PFSK-1 (cell line): ENCODE data around the gene LPAR3.

ENCODE experiments used
- FOXP2 ChIP-seq: optimal IDR thresholded peaks from 2 replicates; pipeline ENCODE3; 2011; ENCODE audit warnings: borderline replicate concordance, control low read depth, inconsistent platforms; ENCODE audit not compliant: insufficient read depth; ENCODE audit errors: extremely low read length, extremely low read depth
- POLR2AphosphoS5 ChIP-seq: IDR thresholded peaks from 2 replicates; pipeline ENCODE4 v1.6.1; 2012; ENCODE audit warnings: low read depth, mild to moderate bottlenecking, control low read depth, low read length, moderate library complexity
- REST ChIP-seq, 2 experiments: IDR thresholded peaks; 2 replicates each; pipeline versions ENCODE4 v1.6.1 to v1.8.0; 2011 to 2012; ENCODE audit warnings: low read depth in 2 of 2, low read length in 2 of 2, control low read depth in 1 of 2, inconsistent platforms in 1 of 2, mild to moderate bottlenecking in 1 of 2, moderate library complexity in 1 of 2; ENCODE audit not compliant: insufficient read depth in 1 of 2
- SIN3A ChIP-seq: IDR thresholded peaks from 2 replicates; pipeline ENCODE4 v1.6.1; 2012; ENCODE audit warnings: mild to moderate bottlenecking, low read length, moderate library complexity, borderline replicate concordance; ENCODE audit not compliant: insufficient read depth
- TAF1 ChIP-seq: IDR thresholded peaks from 2 replicates; pipeline ENCODE4 v1.6.1; 2012; ENCODE audit warnings: low read length, control low read depth, borderline replicate concordance; ENCODE audit not compliant: insufficient read depth

Gene LPAR3

GRCh38 chr1:84913555-84913892 lies 20.5 kb upstream of the LPAR3 start:
- TF ChIP-seq TAF1 (no peak), REST (IDR thresholded peaks at IDR 0.05; ENCODE audit: insufficient read depth in 1 of 2, low read depth in 2 of 2, low read length in 2 of 2) (no peak), FOXP2 (no peak), POLR2AphosphoS5 (no peak), SIN3A (no peak)

- no peak for TF ChIP-seq POLR2AphosphoS5
- TF ChIP-seq TAF1: no peak
- TF ChIP-seq SIN3A: no peak
- no peak for TF ChIP-seq REST (IDR thresholded peaks at IDR 0.05; ENCODE audit: insufficient read depth in 1 of 2, low read depth in 2 of 2, low read length in 2 of 2)
- TF ChIP-seq FOXP2: no peak
Measured at GRCh38 chr1:84912726-84913554, 19.9 kb upstream of the LPAR3 start.

- TF ChIP-seq SIN3A: no peak
- TF ChIP-seq REST (IDR thresholded peaks at IDR 0.05; ENCODE audit: insufficient read depth in 1 of 2, low read depth in 2 of 2, low read length in 2 of 2): no peak
- TF ChIP-seq TAF1: no peak
- TF ChIP-seq POLR2AphosphoS5: no peak
- no peak for TF ChIP-seq FOXP2
Measured at GRCh38 chr1:84907095-84907827, 14.3 kb upstream of the LPAR3 start.

GRCh38 chr1:84899969-84900368 lies 7.0 kb upstream of the LPAR3 start:
- TF ChIP-seq SIN3A: no peak
- no peak for TF ChIP-seq TAF1

- TF ChIP-seq REST (IDR thresholded peaks at IDR 0.05; ENCODE audit: insufficient read depth in 1 of 2, low read depth in 2 of 2, low read length in 2 of 2) (no peak), SIN3A (no peak), FOXP2 (no peak), POLR2AphosphoS5 (no peak), TAF1 (no peak)
Measured at GRCh38 chr1:84896279-84896678, 3.3 kb upstream of the LPAR3 start.
